ENCODE results near the gene KIF20B.
A peak's percentile ranks its signal among the peaks of the same experiment; 100 is the strongest.
"Not testable (repeated sequence)": the region's sequence is repeated elsewhere in the genome, so short reads cannot be mapped to it uniquely, and the experiment has no call there.

The KIF20B gene

GRCh38 chr10:89693176-89693575, 8.2 kb upstream of the KIF20B start:
- DNase-seq: no peak

- DNase-seq: no peak
Observed at GRCh38 chr10:89695307-89695706, 6.1 kb upstream of the KIF20B start.

GRCh38 chr10:89697946-89698345, 3.4 kb upstream of the KIF20B start:
- DNase-seq: no peak

GRCh38 chr10:89699581-89700064, 1.8 kb upstream of the KIF20B start:
- DNase-seq: peak; percentile 3

- no peak for DNase-seq
Observed at GRCh38 chr10:89700923-89701241, 508 bp upstream of the KIF20B start.

- DNase-seq: peak; percentile 25
Observed at GRCh38 chr10:89702121-89702480, 711 bp downstream of the KIF20B start.

GRCh38 chr10:89705466-89705865, 4.1 kb downstream of the KIF20B start:
- no peak for DNase-seq

- DNase-seq: no peak
Observed at GRCh38 chr10:89706011-89706410, 4.6 kb downstream of the KIF20B start.

- DNase-seq: no peak
Observed at GRCh38 chr10:89707372-89707771, 6.0 kb downstream of the KIF20B start.

- DNase-seq: no peak
Observed at GRCh38 chr10:89710753-89711152, 9.4 kb downstream of the KIF20B start.

- DNase-seq: no peak
Observed at GRCh38 chr10:89734616-89735015, 33.2 kb downstream of the KIF20B start.

GRCh38 chr10:89738551-89739209, 37.3 kb downstream of the KIF20B start:
- no peak for DNase-seq

- DNase-seq: no peak
Observed at GRCh38 chr10:89741126-89741762, 39.9 kb downstream of the KIF20B start.

GRCh38 chr10:89744026-89744425, 42.6 kb downstream of the KIF20B start:
- no peak for DNase-seq

- DNase-seq: no peak
Observed at GRCh38 chr10:89745903-89746302, 44.5 kb downstream of the KIF20B start.

GRCh38 chr10:89750441-89750840, 49.1 kb downstream of the KIF20B start:
- no peak for DNase-seq

- no peak for DNase-seq
Observed at GRCh38 chr10:89755374-89755773, 54.0 kb downstream of the KIF20B start.

GRCh38 chr10:89759531-89759930, 58.1 kb downstream of the KIF20B start:
- DNase-seq: no peak

- not testable (repeated sequence) for DNase-seq
Observed at GRCh38 chr10:89763671-89764070, 62.3 kb downstream of the KIF20B start.

GRCh38 chr10:89771684-89772083, 70.3 kb downstream of the KIF20B start:
- DNase-seq: no peak

GRCh38 chr10:89773081-89773480, 71.7 kb downstream of the KIF20B start:
- DNase-seq: no peak

- DNase-seq: no peak
Observed at GRCh38 chr10:89776665-89777064, 75.3 kb downstream of the KIF20B start.

GRCh38 chr10:89782470-89782869, 81.1 kb downstream of the KIF20B start:
- no peak for DNase-seq

GRCh38 chr10:89783406-89783805, 82.0 kb downstream of the KIF20B start:
- DNase-seq: no peak

- no peak for DNase-seq
Observed at GRCh38 chr10:89785095-89785494, 83.7 kb downstream of the KIF20B start.
